CD4-positive, CD25-positive, alpha-beta regulatory T cell (primary cell): ENCODE measurements around the gene ZC2HC1B. TPM values are rescaled to one million over a fixed set of nuclear protein-coding genes. Genes with fewer than 3 reads are reported as not detected.

ENCODE experiments used
- ATAC-seq, 2 donors: fragments of 150-1000 bp; cut with Tn5 transposase; one replicate each; pipeline ENCODE4 v1.10.0; 2021; ENCODE audit warnings: low read depth in 2 of 2, moderate number of reproducible peaks in 2 of 2, moderate library complexity in 1 of 2
- DNase-seq, 3 donors: peaks; one replicate each; pipeline versions ENCODE4 v3.0.0 to v3.0.0-alpha.2; 2012 to 2022; ENCODE audit warnings: mixed read lengths in 1 of 3
- H3K27ac ChIP-seq: one replicate; pipeline ENCODE4 v1.7.0; 2013; ENCODE audit warnings: mild to moderate bottlenecking, low read length; ENCODE audit not compliant: insufficient read depth, poor library complexity, severe bottlenecking
- H3K27me3 ChIP-seq: one replicate; pipeline ENCODE4 v1.7.0; 2013; ENCODE audit warnings: low read length; ENCODE audit not compliant: control insufficient read depth, insufficient read depth
- H3K36me3 ChIP-seq: one replicate; pipeline ENCODE4 v1.7.0; 2013; ENCODE audit warnings: mild to moderate bottlenecking, low read length, moderate library complexity; ENCODE audit not compliant: control insufficient read depth, insufficient read depth
- H3K4me1 ChIP-seq: 2 replicates; pipeline ENCODE4 v1.7.0; 2013; ENCODE audit warnings: mild to moderate bottlenecking, low read length; ENCODE audit not compliant: insufficient read depth, control insufficient read depth, poor library complexity, severe bottlenecking
- H3K4me3 ChIP-seq: one replicate; pipeline ENCODE4 v1.7.0; 2013; ENCODE audit warnings: low read depth, mild to moderate bottlenecking, low read length, moderate library complexity
- H3K9me3 ChIP-seq, 2 experiments: 1 replicate in 1 of 2; 2 replicates in 1 of 2; pipeline ENCODE4 v1.7.0; 2013; ENCODE audit warnings: low read length in 2 of 2, mild to moderate bottlenecking in 1 of 2, moderate library complexity in 1 of 2; ENCODE audit not compliant: control insufficient read depth in 2 of 2
- H3K27ac Mint-ChIP-seq, 3 donors: one replicate each; pipeline ENCODE4 v1.8.0; 2020 to 2022; ENCODE audit warnings: mild to moderate bottlenecking in 3 of 3, mixed read lengths in 3 of 3, moderate library complexity in 2 of 3
- H3K27me3 Mint-ChIP-seq: one replicate; pipeline ENCODE4 v1.8.0; 2022; ENCODE audit warnings: mild to moderate bottlenecking, mixed read lengths
- H3K36me3 Mint-ChIP-seq: one replicate; pipeline ENCODE4 v1.8.0; 2020; ENCODE audit warnings: mixed read lengths
- H3K4me1 Mint-ChIP-seq, 4 donors: one replicate each; pipeline ENCODE4 v1.8.0; 2020 to 2022; ENCODE audit warnings: mixed read lengths in 4 of 4, mild to moderate bottlenecking in 1 of 4
- H3K4me3 Mint-ChIP-seq, 4 donors: one replicate each; pipeline ENCODE4 v1.8.0; 2020 to 2022; ENCODE audit warnings: mild to moderate bottlenecking in 4 of 4, mixed read lengths in 4 of 4, moderate library complexity in 3 of 4
- H3K9me3 Mint-ChIP-seq, 7 donors: one replicate each; pipeline ENCODE4 v1.8.0; 2020 to 2022; ENCODE audit warnings: mixed read lengths in 7 of 7, mild to moderate bottlenecking in 3 of 7, moderate library complexity in 2 of 7
- polyA plus RNA-seq, 4 donors: library from polyadenylated mRNA; unstranded; fragments of 300-500 nt; fragmentation: Illumina TruSeq; gene quantifications; one replicate each; pipeline ENCODE4 v1.2.3, GENCODE V29; 2021
- total RNA-seq: library from RNA; stranded (reverse); gene quantifications from one replicate; pipeline ENCODE4 v1.2.3, GENCODE V29; 2022

The ZC2HC1B gene
- total and polyA plus RNA-seq, 5 donors from 2014 or later, result not detected

DNA sequence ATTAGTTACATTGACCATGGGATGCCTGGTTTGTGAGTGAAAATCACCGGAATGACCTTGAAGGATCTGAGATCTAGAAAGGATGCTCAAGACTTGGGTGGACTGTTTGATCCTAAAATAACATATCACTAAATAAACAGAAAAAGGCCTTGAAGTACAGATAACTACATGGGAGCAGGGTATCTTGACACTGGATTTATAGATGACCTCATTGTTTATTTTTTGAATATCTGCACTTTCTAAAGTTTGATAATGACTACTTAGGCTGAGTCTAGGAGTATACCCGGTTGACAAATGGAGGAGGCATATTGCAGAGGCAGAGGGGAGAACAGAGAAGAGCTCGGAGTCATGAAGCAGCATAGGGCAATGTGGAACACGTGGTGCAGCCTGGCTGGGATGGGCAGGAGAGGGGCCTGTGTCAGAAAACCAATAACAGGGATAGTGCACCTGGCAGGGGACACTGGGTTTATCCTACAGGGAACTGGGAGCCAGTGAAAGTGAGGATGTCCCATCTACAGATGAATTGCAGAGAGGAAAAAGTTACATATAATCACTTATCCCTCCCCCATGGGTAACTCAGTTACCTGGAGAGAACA, 93.5 kb downstream of the ZC2HC1B start:
- Histone ChIP-seq H3K27me3 (no peaks in the 10 kb centered on the region), H3K4me3 (no peak overlapping the region), H3K9me3 (no peaks in the 10 kb centered on the region), H3K36me3 (no peaks in the 10 kb centered on the region), H3K4me1 (no peaks in the 10 kb centered on the region), H3K27ac (no peak overlapping the region)
- Mint-ChIP-seq H3K9me3 (no peaks in the 10 kb centered on the region), H3K4me3 (no peak overlapping the region), H3K27ac (no peak overlapping the region), H3K4me1 (no peaks in the 10 kb centered on the region), H3K36me3 (no peaks in the 10 kb centered on the region), H3K27me3 (peaks cover 4% of the 10 kb centered on the region)
- ATAC-seq, result no peak
- no peak for DNase-seq

DNA sequence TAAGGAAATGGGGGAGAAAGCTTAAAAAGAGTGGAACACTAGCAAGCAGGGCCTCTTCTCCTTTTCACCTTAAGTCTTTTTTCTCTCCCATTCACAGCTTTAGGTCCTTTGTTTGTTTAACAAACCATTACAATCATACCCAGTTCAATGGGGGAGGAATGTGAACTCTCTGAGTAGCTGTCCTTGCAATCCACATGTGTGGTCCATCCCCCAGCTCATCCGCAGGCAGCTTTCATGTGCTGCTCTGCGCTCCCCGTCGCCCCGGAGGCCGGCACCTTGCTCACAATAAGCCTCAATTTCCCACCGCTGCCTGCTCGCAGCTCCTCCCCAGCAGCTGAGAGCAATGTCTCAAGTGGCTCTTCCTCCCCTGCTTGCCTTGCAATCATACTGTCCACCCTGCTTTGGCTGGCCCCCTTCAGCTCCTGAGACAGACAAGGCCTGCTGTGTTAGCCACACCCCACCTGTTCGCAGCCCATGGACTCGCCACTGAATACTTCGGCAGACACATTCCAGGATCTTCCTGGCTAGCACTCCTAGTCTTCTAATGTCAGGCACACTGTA, 94.6 kb downstream of the ZC2HC1B start:
- Mint-ChIP-seq H3K27ac (no peak overlapping the region), H3K27me3 (peaks cover 4% of the 10 kb centered on the region), H3K4me1 (no peaks in the 10 kb centered on the region), H3K36me3 (no peaks in the 10 kb centered on the region), H3K4me3 (no peak overlapping the region), H3K9me3 (no peaks in the 10 kb centered on the region)
- H3K27ac ChIP-seq, result no peak overlapping the region
- DNase-seq (no peak), ATAC-seq (no peak)
- H3K9me3 ChIP-seq, result no peaks in the 10 kb centered on the region
- no peaks in the 10 kb centered on the region for H3K4me1 ChIP-seq
- no peak overlapping the region for H3K4me3 ChIP-seq
- no peaks in the 10 kb centered on the region for H3K27me3 ChIP-seq
- H3K36me3 ChIP-seq, result no peaks in the 10 kb centered on the region

DNA sequence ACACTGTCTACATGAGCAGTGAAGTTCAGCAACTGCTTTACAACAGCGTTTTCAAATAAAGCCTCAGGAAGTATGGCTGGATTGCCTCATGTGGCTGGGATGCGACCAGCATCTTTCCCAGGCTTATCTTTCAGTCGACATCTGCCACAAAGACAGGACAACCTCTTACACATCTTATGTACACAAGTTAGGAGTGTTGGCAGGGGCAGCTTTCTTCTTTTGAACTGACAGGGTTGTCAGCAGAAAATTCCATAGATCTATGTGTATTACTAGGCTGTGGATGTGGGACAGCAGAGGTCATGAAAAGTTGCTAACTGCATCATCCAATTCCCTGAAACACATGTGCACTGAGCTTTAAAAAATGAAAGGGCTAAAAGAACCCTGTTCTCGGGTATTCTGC, 95.7 kb downstream of the ZC2HC1B start:
- H3K4me3 ChIP-seq, result no peak overlapping the region
- no peaks in the 10 kb centered on the region for H3K9me3 ChIP-seq
- H3K4me1 ChIP-seq, result no peaks in the 10 kb centered on the region
- H3K27me3 ChIP-seq, result no peaks in the 10 kb centered on the region
- DNase-seq (no peak), ATAC-seq (no peak)
- Mint-ChIP-seq H3K9me3 (no peaks in the 10 kb centered on the region), H3K27ac (no peak overlapping the region), H3K4me3 (no peak overlapping the region), H3K27me3 (peaks cover 7% of the 10 kb centered on the region), H3K4me1 (no peaks in the 10 kb centered on the region), H3K36me3 (no peaks in the 10 kb centered on the region)
- no peak overlapping the region for H3K27ac ChIP-seq
- H3K36me3 ChIP-seq, result no peaks in the 10 kb centered on the region

DNA sequence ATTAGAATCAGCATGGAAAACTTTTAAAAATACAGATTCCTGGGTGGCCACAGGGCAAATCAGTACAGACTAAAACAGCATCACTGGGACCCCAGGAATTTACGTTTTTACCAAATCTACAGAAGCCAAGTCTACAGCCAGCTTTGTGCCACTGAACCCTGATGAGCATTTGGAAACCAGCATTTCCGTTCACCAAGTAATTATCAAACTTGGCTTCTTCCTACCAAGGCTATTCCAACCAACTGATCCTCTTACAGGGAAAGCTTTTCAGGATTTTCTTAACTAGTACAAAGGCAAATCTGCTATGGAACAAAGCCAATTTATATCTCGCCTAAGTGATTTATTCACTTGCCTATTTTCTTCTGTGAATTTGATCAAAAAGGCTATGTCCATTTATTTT, 96.8 kb downstream of the ZC2HC1B start:
- H3K4me3 ChIP-seq, result no peak overlapping the region
- H3K4me1 ChIP-seq, result no peaks in the 10 kb centered on the region
- DNase-seq (no peak), ATAC-seq (no peak)
- no peaks in the 10 kb centered on the region for H3K27me3 ChIP-seq
- H3K9me3 ChIP-seq, result no peaks in the 10 kb centered on the region
- Mint-ChIP-seq H3K27ac (no peak overlapping the region), H3K36me3 (no peaks in the 10 kb centered on the region), H3K4me1 (no peaks in the 10 kb centered on the region), H3K4me3 (no peak overlapping the region), H3K27me3 (peaks cover 7% of the 10 kb centered on the region), H3K9me3 (no peaks in the 10 kb centered on the region)
- no peak overlapping the region for H3K27ac ChIP-seq
- H3K36me3 ChIP-seq, result no peaks in the 10 kb centered on the region

DNA sequence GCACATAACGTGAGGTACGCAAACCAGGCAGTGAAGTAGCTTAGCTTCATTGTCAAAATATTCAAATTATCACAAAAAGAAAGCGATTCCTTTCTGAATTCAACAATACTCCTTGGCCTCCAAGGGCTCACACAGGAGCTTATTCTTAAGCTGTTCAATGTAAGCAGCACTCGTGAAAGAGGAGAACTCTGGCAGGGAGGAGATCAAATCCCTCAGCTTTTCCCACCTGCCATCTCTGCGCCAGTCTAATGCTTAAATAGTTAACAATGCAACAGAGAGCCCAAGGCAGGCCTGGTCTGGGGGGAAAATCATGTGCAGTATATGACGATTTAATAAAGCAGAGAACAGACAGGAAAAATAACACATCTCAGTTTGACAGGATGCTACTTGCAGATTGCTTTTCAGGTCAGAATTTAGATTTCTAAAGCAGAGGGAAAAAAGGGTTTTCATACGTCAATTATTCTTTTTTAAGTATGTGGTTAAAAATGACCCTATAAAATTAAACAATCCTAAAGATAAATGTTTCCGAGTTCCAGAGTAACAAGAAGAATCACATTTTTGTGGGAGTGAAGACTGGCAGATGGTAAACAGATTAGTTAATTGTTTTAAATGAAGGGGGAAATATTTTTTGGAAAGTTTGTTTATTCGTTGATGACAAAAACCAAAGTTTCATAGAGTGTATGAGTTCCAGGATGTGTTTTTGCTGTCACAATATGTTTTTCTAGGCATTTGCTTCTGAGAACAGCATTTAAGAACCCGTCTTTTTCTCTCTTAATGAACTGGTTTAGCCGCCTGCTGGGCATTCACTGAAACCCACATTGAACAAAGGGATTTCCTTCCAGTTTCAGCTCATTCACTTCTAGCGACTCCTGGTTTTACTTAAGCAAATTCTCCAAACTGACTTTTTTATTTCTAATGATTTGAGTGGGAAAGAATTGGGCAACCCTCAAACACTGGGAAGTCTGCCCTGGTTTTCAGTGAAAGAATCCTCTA, 97.9 kb downstream of the ZC2HC1B start:
- Mint-ChIP-seq H3K9me3 (no peaks in the 10 kb centered on the region), H3K4me1 (peaks cover 0 to 2% (median 0%) of the 10 kb centered on the region in 4 donors), H3K27ac (no peak overlapping the region), H3K4me3 (no peak overlapping the region), H3K36me3 (no peaks in the 10 kb centered on the region), H3K27me3 (peaks cover 4% of the 10 kb centered on the region)
- Histone ChIP-seq H3K27me3 (no peaks in the 10 kb centered on the region), H3K27ac (no peak overlapping the region), H3K4me3 (no peak overlapping the region), H3K4me1 (no peaks in the 10 kb centered on the region), H3K36me3 (no peaks in the 10 kb centered on the region), H3K9me3 (no peaks in the 10 kb centered on the region)
- DNase-seq (no peak), ATAC-seq (no peak)

DNA sequence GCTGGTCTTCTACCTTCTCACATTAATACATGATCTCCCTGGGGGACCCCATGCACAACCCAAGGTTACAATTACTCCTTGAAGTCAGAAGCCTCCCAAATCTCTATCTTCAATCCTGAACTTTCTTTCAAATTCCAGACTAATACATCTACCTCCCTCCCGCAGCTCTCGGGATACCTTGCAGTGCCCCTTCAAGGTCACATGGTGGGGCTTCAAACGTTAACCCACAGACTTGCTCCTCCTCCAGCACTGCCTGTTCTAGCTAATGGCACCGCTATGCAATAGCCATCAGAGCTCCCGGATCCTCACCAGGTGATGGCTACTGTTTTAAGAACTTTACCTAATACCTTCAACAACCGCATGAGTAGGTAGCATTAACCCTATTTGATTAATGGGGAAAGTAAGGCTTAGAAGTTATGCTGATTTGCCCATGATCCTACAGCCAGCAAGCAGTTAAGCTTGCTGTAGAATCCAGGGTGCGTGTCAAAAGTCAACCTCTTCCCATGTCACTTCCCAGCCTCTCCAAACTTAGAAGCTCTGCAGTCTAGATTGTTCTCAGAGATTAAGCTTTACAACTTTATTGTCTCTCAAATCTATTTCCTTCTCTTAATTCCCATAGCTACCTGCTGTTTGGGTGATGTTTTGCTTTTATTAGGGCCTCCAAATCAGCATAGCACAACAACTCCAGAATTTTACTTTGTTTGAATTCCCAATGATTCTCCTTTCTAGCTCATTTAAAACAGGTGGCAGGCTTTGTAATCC, 99.1 kb downstream of the ZC2HC1B start:
- Mint-ChIP-seq H3K9me3 (no peaks in the 10 kb centered on the region), H3K4me1 (peaks cover 0 to 2% (median 0%) of the 10 kb centered on the region in 4 donors), H3K4me3 (no peak overlapping the region), H3K36me3 (no peaks in the 10 kb centered on the region), H3K27ac (no peak overlapping the region), H3K27me3 (peaks cover 4% of the 10 kb centered on the region)
- H3K4me1 ChIP-seq, result no peaks in the 10 kb centered on the region
- H3K9me3 ChIP-seq, result no peaks in the 10 kb centered on the region
- no peak for ATAC-seq
- no peak for DNase-seq
- no peak overlapping the region for H3K27ac ChIP-seq
- no peak overlapping the region for H3K4me3 ChIP-seq
- H3K27me3 ChIP-seq, result no peaks in the 10 kb centered on the region
- no peaks in the 10 kb centered on the region for H3K36me3 ChIP-seq

DNA sequence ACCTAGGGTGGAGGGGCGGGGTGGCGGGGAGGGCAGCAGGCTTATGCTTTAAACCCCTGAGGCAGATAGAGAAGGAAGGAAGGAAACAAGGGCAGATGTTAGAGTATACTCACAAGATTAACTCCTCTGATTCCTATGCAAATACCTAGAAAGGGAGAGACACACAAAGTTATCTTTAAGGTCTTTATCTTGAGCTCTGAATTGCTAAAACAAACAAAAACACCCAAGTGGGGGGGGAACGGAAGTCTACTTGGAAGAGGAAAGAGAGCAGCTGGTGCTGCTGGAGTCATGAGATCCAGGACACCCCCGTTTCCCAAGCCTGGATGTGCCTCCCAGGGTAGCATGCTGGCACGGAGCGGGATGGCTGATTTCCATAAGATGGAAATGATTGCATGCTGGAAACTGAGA, 100.4 kb downstream of the ZC2HC1B start:
- Histone ChIP-seq H3K27ac (no peak overlapping the region), H3K4me1 (no peaks in the 10 kb centered on the region), H3K9me3 (no peaks in the 10 kb centered on the region), H3K36me3 (no peaks in the 10 kb centered on the region), H3K27me3 (no peaks in the 10 kb centered on the region), H3K4me3 (no peak overlapping the region)
- Mint-ChIP-seq H3K4me3 (no peak overlapping the region), H3K4me1 (peaks cover 0 to 2% (median 0%) of the 10 kb centered on the region in 4 donors), H3K27me3 (peaks cover 4% of the 10 kb centered on the region), H3K36me3 (no peaks in the 10 kb centered on the region), H3K9me3 (no peaks in the 10 kb centered on the region), H3K27ac (no peak overlapping the region)
- no peak for DNase-seq
- no peak for ATAC-seq
